ENCODE results near the gene POLR2J2. TPM values are rescaled to one million over a fixed set of nuclear protein-coding genes. Genes with fewer than 3 reads are reported as not detected.

POLR2J2 gene
- total RNA-seq, 1 donor from 2014 or later, result 3.7 TPM

Other genes with a start within 250 kb of the POLR2J2 start
- 1.9 TPM for gene ORAI2, start 238.1 kb downstream of the POLR2J2 start, total RNA-seq
- 8.3 TPM for gene ALKBH4, start 206.8 kb downstream of the POLR2J2 start, total RNA-seq
- gene LRWD1, start 206.7 kb downstream of the POLR2J2 start, total RNA-seq, result 16.4 TPM
- 29.9 TPM for gene POLR2J, start 192.7 kb downstream of the POLR2J2 start, total RNA-seq
- gene RASA4B, start 153.9 kb downstream of the POLR2J2 start, total RNA-seq, result 2.9 TPM
- gene UPK3BL2, start 128.0 kb downstream of the POLR2J2 start, total RNA-seq, result 8.5 TPM
- not detected for gene SPDYE2, start 120.4 kb downstream of the POLR2J2 start, total RNA-seq
- 15.1 TPM for gene POLR2J3, start 99.1 kb downstream of the POLR2J2 start, total RNA-seq
- 10.7 TPM for gene RASA4, start 54.9 kb downstream of the POLR2J2 start, total RNA-seq
- 10.0 TPM for gene UPK3BL1, start 28.9 kb downstream of the POLR2J2 start, total RNA-seq
- not detected for gene SPDYE2B, start 21.3 kb downstream of the POLR2J2 start, total RNA-seq
- 8.2 TPM for gene FAM185A, start 77.3 kb upstream of the POLR2J2 start, total RNA-seq
- gene LRRC17, start 241.3 kb upstream of the POLR2J2 start, total RNA-seq, result 0.83 TPM